H54 (cell line): ENCODE measurements around the gene MBTPS2.
"Not testable (repeated sequence)": the region's sequence is repeated elsewhere in the genome, so short reads cannot be mapped to it uniquely, and the experiment has no call there.

Experiments
- DNase-seq: peaks from one replicate; pipeline ENCODE4 v3.0.0; 2011; ENCODE audit warnings: low spot score, mixed read lengths; ENCODE audit not compliant: insufficient read length
- FAIRE-seq: peaks from 3 replicates; lab custom pipeline; 2011; peaks lifted over from hg19 to GRCh38; lab: Jason Lieb, UNC
- POLR2A ChIP-seq: IDR thresholded peaks from 2 replicates; pipeline ENCODE4 v1.6.1; 2011; ENCODE audit warnings: low read depth, mild to moderate bottlenecking, low read length

Gene MBTPS2

GRCh38 chrX:21837056-21837455, 2.4 kb upstream of the MBTPS2 start:
- DNase-seq (no peak), FAIRE-seq (no peak)
- TF ChIP-seq POLR2A: no peak

GRCh38 chrX:21838937-21839333, 482 bp upstream of the MBTPS2 start:
- DNase-seq (no peak), FAIRE-seq (no peak)
- TF ChIP-seq POLR2A: no peak

- FAIRE-seq (no peak), DNase-seq (no peak)
- no peak for TF ChIP-seq POLR2A
Measured at GRCh38 chrX:21840193-21840545, 752 bp downstream of the MBTPS2 start.

- no peak for FAIRE-seq
Measured at GRCh38 chrX:21843179-21843578, 3.8 kb downstream of the MBTPS2 start.

GRCh38 chrX:21845096-21845495, 5.7 kb downstream of the MBTPS2 start:
- no peak for DNase-seq
- FAIRE-seq: no peak
- TF ChIP-seq POLR2A: no peak

More at GRCh38 chrX:21843179-21843578, 3.8 kb downstream of the MBTPS2 start:
- TF ChIP-seq POLR2A: no peak
- no peak for DNase-seq

GRCh38 chrX:21847342-21847741, 7.9 kb downstream of the MBTPS2 start:
- TF ChIP-seq POLR2A: no peak
- DNase-seq (no peak), FAIRE-seq (no peak)

GRCh38 chrX:21853578-21853977, 14.2 kb downstream of the MBTPS2 start:
- no peak for DNase-seq
- no peak for FAIRE-seq
- TF ChIP-seq POLR2A: no peak

GRCh38 chrX:21855937-21856415, 16.6 kb downstream of the MBTPS2 start, which contains the start of gene YY2:
YY2 (plus strand) TSS chrX:21855987; CDS start chrX:21856485, 498 bp downstream.
- no peak for DNase-seq
- TF ChIP-seq POLR2A: no peak
- FAIRE-seq: no peak

- no peak for FAIRE-seq
- no peak for DNase-seq
Measured at GRCh38 chrX:21856504-21856903, 17.1 kb downstream of the MBTPS2 start.

GRCh38 chrX:21863241-21863640, 23.8 kb downstream of the MBTPS2 start:
- DNase-seq (no peak), FAIRE-seq (no peak)
- no peak for TF ChIP-seq POLR2A

More at GRCh38 chrX:21856504-21856903, 17.1 kb downstream of the MBTPS2 start:
- no peak for TF ChIP-seq POLR2A

GRCh38 chrX:21865436-21865835, 26.0 kb downstream of the MBTPS2 start:
- no peak for DNase-seq
- TF ChIP-seq POLR2A: no peak
- FAIRE-seq: no peak

- TF ChIP-seq POLR2A: no peak
- FAIRE-seq: no peak
- no peak for DNase-seq
Measured at GRCh38 chrX:21870494-21870893, 31.1 kb downstream of the MBTPS2 start.

- TF ChIP-seq POLR2A: no peak
- DNase-seq (no peak), FAIRE-seq (no peak)
Measured at GRCh38 chrX:21873063-21873775, 33.8 kb downstream of the MBTPS2 start.

- FAIRE-seq, DNase-seq: not testable (repeated sequence)
Measured at GRCh38 chrX:21874182-21874581, 34.8 kb downstream of the MBTPS2 start.

GRCh38 chrX:21875013-21875412, 35.6 kb downstream of the MBTPS2 start:
- no peak for FAIRE-seq
- no peak for DNase-seq
- no peak for TF ChIP-seq POLR2A
